SK-N-MC (cell line): Measurements from ENCODE around the gene TRAF7.

Source experiments
- EZH2 ChIP-seq: fragments of 200-600 bp; sonication (generic); IDR thresholded peaks from one replicate; pipeline ENCODE4 v1.6.1; 2017; ENCODE audit warnings: antibody characterized with exemption
- FOXP2 ChIP-seq: optimal IDR thresholded peaks from 2 replicates; pipeline ENCODE3; 2011; ENCODE audit warnings: mild to moderate bottlenecking, moderate library complexity; ENCODE audit not compliant: insufficient read depth; ENCODE audit errors: extremely low read length, control extremely low read depth
- POLR2AphosphoS5 ChIP-seq: IDR thresholded peaks from 2 replicates; pipeline ENCODE4 v1.6.1; 2012; ENCODE audit warnings: mild to moderate bottlenecking, low read depth, low read length, borderline replicate concordance

DNA sequence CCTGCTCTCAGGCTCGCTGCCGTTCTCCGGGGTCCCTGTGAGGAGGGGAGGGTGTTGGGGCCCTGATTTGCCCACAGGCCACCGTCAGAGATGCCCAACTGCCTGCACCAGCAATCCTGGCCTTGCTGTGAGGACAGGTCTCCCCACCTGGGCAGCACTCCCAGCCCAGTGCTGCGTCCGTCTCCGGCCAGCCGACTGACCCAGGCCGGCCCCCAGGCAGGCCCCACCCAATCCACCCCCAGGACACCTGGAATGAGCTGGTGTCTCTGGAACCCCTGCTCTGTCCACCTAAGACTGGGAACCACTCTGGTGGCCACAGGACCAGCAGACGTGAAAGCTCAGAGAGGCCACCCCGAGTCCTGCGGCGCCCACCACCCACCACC, 40.0 kb upstream of the TRAF7 start:
- no peak for TF ChIP-seq POLR2AphosphoS5
- TF ChIP-seq EZH2, result no peak
- no peak for TF ChIP-seq FOXP2
